ENCODE data around the gene SP3. TPM values are rescaled to one million over a fixed set of nuclear protein-coding genes. Genes with fewer than 3 reads are reported as not detected.

SP3 gene
- total and polyA plus RNA-seq, 9 of the 15 experiments (the other 6 are each of a cell fraction or from before 2014, with no cell fraction given) = 12.0 to 106 (median 74.9) TPM

DNA sequence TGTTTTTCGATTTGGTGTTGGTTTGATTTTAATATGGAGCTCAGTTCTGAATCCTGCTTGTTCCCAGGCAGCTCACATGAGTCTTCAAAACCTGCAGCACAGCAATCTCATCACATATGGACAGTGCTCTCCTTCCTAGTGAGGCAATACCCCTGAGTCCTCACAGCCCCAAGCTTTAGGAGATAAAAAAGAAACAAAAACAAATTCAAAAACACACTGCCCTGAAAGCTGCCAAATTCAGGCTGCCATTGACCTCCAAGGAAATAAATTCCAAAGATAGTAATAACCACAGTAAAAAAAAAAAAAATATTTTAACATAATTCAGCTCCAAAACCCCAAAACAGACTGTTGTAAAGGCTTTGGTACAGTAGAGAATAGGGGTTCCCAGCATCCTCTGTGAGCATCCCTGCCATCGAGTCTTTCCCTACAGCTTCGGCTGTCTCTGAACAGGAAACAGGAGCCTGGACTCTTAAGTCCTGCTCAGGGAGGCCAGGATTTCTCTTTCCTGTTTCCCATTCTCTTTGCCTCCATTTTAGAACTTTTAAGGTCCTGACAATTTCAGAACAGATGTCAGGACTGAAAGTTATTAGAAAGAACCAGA is 14.7 kb upstream of the SP3 start (continued):
- no peak for TF ChIP-seq HMGN3 (IDR thresholded peaks at IDR 0.05; ENCODE audit: borderline replicate concordance, extremely low read depth, insufficient read length, low read depth, low read length)
- TF ChIP-seq PPARD (CRISPR knock-in tag; IDR thresholded peaks at IDR 0.05) = no peak
- TF ChIP-seq, protein P1, sequence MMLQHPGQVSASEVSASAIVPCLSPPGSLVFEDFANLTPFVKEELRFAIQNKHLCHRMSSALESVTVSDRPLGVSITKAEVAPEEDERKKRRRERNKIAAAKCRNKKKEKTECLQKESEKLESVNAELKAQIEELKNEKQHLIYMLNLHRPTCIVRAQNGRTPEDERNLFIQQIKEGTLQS (IDR thresholded peaks at IDR 0.05) = no peak
- TF ChIP-seq, protein P1 (CRISPR knock-in tag; conservative IDR thresholded peaks at IDR 0.05) = no peak
- no peak for TF ChIP-seq GTF2E2 (tag; IDR thresholded peaks at IDR 0.05)
- TF ChIP-seq EWSR1 (IDR thresholded peaks at IDR 0.05; ENCODE audit: borderline replicate concordance, low read depth, partially characterized antibody) = no peak

DNA sequence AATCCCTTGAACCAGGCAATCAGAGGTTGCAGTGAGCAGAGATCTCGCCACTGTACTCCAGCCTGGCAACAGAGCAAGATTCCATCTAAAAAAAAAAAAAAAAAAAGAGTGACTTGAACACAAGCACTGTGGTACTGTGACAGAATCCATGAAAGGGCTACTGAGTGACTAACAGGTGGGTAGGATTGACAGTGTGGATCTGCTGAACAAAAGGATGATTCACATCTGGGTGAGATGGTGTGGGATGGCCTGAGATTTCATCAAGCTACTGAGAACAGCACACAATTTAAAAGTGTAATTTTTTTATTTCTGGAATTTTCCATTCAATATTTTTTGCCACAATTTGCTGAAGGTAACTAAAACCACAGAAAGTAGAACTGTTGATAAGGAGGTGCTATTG is 13.3 kb upstream of the SP3 start:
- 17% methylated on average over 1 of the region's 1 CpG for WGBS (ENCODE audit: insufficient coverage, low coverage, missing lambda C conversion rate)

More for the DNA sequence above, 13.3 kb upstream of the SP3 start:
- no peak overlapping the region for H3K9ac ChIP-seq (ENCODE audit: insufficient read depth in 1 of 2, low read depth in 2 of 2, low read length in 2 of 2)
- H2AFZ ChIP-seq (ENCODE audit: low read depth, low read length) = no peak overlapping the region
- H3K79me2 ChIP-seq (ENCODE audit: control insufficient read depth, insufficient read depth, low read length) = no peaks in the 10 kb centered on the region
- in situ Hi-C loops (cut with MboI) (no loop called here), intact Hi-C loops (cut with micrococcal nuclease) (no loop called here)
- TF ChIP-seq, protein P2, sequence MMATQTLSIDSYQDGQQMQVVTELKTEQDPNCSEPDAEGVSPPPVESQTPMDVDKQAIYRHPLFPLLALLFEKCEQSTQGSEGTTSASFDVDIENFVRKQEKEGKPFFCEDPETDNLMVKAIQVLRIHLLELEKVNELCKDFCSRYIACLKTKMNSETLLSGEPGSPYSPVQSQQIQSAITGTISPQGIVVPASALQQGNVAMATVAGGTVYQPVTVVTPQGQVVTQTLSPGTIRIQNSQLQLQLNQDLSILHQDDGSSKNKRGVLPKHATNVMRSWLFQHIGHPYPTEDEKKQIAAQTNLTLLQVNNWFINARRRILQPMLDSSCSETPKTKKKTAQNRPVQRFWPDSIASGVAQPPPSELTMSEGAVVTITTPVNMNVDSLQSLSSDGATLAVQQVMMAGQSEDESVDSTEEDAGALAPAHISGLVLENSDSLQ (IDR thresholded peaks at IDR 0.05) = 0 out of 2 replicates have a peak, but pooled peaks have one; percentile 8
- TF ChIP-seq ZKSCAN8 (CRISPR knock-in tag; IDR thresholded peaks at IDR 0.05) (no peak), NFXL1 (CRISPR knock-in tag; IDR thresholded peaks at IDR 0.05) (no peak), ZNF384 (IDR thresholded peaks at IDR 0.05; ENCODE audit: low read depth, low read length) (0 out of 2 replicates have a peak, but pooled peaks have one; percentile 11)
- H3K4me3 ChIP-seq = no peak overlapping the region
- no peaks in the 10 kb centered on the region for H3K9me1 ChIP-seq (ENCODE audit: control insufficient read depth, insufficient read depth, low read length)
- peaks cover 0 to 7% of the 10 kb centered on the region in 2 experiments; a peak in 4 of 5 replicates for H3K27me3 ChIP-seq (ENCODE audit: control insufficient read depth in 2 of 2, insufficient read depth in 2 of 2, low read length in 2 of 2)
- H3K27ac ChIP-seq (ENCODE audit: extremely low read depth, low read depth, low read length) = no peak overlapping the region
- no peak for ATAC-seq
- H3K4me2 ChIP-seq (ENCODE audit: insufficient read depth, low read length) = no peak overlapping the region
- H3K4me1 ChIP-seq (replicated peaks in 1 of 2; ENCODE audit: control insufficient read depth in 2 of 2, insufficient read depth in 2 of 2, low read length in 2 of 2) = no peaks in the 10 kb centered on the region
- ChIA-PET POLR2A (interaction anchor here (0.9 kb wide), 1 partner anchor 13 kb away, joined by 3 read pairs; no protein-coding TSS in a partner anchor), CTCF (ENCODE audit: low intra/inter-chr PET ratio) (no interaction called here)
- DNase-seq (ENCODE audit: extremely low read depth in 1 of 4, low spot score in 3 of 4) = no peak
- no TSS peak for BruUV-seq (replicated peaks)
- no peaks in the 10 kb centered on the region for H3K36me3 ChIP-seq (ENCODE audit: control insufficient read depth, insufficient read depth, low read length)
- H4K20me1 ChIP-seq (replicated peaks; ENCODE audit: control insufficient read depth, insufficient read depth, low read length) = no peaks in the 10 kb centered on the region
- H3K9me3 ChIP-seq (replicated peaks; ENCODE audit: control insufficient read depth, insufficient read depth, low read depth, low read length) = no peaks in the 10 kb centered on the region
- FAIRE-seq = no peak

Data from K562 (cell line).